ENCODE measurements around the gene VAV1. TPM values are rescaled to one million over a fixed set of nuclear protein-coding genes. Genes with fewer than 3 reads are reported as not detected.

VAV1 gene, protein sequence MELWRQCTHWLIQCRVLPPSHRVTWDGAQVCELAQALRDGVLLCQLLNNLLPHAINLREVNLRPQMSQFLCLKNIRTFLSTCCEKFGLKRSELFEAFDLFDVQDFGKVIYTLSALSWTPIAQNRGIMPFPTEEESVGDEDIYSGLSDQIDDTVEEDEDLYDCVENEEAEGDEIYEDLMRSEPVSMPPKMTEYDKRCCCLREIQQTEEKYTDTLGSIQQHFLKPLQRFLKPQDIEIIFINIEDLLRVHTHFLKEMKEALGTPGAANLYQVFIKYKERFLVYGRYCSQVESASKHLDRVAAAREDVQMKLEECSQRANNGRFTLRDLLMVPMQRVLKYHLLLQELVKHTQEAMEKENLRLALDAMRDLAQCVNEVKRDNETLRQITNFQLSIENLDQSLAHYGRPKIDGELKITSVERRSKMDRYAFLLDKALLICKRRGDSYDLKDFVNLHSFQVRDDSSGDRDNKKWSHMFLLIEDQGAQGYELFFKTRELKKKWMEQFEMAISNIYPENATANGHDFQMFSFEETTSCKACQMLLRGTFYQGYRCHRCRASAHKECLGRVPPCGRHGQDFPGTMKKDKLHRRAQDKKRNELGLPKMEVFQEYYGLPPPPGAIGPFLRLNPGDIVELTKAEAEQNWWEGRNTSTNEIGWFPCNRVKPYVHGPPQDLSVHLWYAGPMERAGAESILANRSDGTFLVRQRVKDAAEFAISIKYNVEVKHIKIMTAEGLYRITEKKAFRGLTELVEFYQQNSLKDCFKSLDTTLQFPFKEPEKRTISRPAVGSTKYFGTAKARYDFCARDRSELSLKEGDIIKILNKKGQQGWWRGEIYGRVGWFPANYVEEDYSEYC
- 1 to 10 TPM; 4.3 to 9.5 TPM for total RNA-seq
- 1 to 10 TPM; 4.2 to 6.0 TPM for polyA plus RNA-seq (ENCODE audit: insufficient read length in 2 of 2)
- long read RNA-seq, donor 1, result 0 reads
- long read RNA-seq, donor 2, result 0 reads
- long read RNA-seq, donor 3, result 0 reads
- long read RNA-seq, donor 4, result 0 reads

DNA sequence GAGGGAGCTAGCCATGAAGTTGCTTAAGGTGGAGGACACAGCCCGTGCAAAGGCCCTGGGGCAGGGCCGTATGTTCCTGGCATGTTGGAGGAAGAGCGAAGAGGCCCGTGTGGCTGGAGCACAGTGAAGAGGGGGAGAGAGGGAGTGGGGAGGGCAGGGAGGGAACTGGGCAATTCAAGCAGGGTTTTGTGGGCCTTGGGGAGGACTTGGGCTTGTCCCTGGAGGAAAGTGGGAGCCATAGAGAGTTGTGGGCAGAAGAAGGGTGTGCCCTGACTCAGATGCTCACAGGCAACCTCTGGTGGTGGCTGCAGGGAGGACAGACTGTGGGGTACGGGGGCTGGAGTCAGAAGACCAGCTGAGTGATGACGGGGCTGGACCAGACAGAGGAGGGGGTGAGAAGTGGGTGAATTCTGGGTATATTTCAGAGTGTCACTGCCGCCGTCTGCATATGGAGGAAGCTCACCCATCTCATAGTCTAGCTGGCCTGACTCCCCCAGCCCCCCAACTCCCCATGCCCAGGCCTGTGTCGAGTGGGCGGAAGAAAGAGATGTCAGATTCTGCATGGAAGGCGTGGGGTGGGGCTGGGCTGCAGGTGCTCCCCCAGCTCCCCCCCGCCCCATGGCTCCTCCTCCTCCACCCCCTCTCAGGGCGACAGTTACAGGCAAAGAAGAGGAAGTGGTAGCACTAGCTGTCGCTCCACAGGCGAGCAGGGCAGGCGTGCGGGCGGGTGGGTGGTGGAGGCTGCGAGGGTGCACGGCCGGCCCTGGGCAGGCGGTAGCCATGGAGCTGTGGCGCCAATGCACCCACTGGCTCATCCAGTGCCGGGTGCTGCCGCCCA, at the start of gene VAV1:
TSS of gene VAV1 (plus strand) at position 681 of the 838 bp plus-strand sequence. CDS start at position 781, 100 bp downstream.
- peaks cover 10% of the 10 kb centered on the region for H3K27me3 ChIP-seq (ENCODE audit: control insufficient read depth, insufficient read depth, low read length)
- no peaks in the 10 kb centered on the region for H3K36me3 ChIP-seq (ENCODE audit: control insufficient read depth, insufficient read depth, low read length)
- H3K9me3 ChIP-seq (ENCODE audit: control insufficient read depth, insufficient read depth, low read length), result no peaks in the 10 kb centered on the region
- no peak for DNase-seq (ENCODE audit: low read depth in 4 of 6, low spot score in 6 of 6)
- peak within 1 kb of the TSS; percentile 12 for H3K4me3 ChIP-seq (ENCODE audit: low read depth, low read length)
- peaks cover 7% of the 10 kb centered on the region for H3K4me1 ChIP-seq (ENCODE audit: control insufficient read depth, insufficient read depth, low read length)
- 70% methylated on average over 11 of the region's 25 CpGs for WGBS (ENCODE audit: insufficient coverage)
- no peak within 1 kb of the TSS for H3K27ac ChIP-seq (ENCODE audit: low read depth, low read length)

DNA sequence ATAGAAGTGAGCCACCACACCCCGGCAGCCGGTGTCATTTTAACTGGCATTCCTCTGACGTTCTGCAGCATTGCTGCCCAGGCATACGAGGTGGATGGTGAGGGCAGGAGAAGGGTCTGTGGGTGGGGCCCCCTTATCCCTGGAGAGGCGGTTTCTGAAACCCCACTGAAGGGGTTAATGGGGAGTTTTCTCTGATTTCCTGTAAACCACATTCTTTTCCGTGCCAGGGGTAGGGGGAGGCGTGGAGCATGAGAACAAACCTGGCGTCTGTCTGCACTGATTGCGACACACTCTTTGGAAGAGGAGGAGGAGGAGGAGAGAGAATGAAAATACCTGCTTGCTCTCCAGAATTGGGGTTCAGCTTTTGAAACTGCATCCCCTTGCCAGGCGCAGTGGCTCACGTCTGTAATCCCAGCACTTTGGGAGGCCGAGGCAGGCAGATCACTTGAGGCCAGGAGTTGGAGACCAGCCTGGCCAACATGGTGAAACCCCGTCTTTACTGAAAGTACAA, 49.3 kb upstream of the VAV1 start:
- no peaks in the 10 kb centered on the region for H3K9me3 ChIP-seq (ENCODE audit: control insufficient read depth, insufficient read depth, low read length)
- WGBS (ENCODE audit: insufficient coverage), result 41% methylated on average over 9 of the region's 13 CpGs
- no peaks in the 10 kb centered on the region for H3K27me3 ChIP-seq (ENCODE audit: control insufficient read depth, insufficient read depth, low read length)
- no peak overlapping the region for H3K4me3 ChIP-seq (ENCODE audit: low read depth, low read length)
- peaks cover 2% of the 10 kb centered on the region for H3K4me1 ChIP-seq (ENCODE audit: control insufficient read depth, insufficient read depth, low read length)
- no peak overlapping the region for H3K27ac ChIP-seq (ENCODE audit: low read depth, low read length)
- no peaks in the 10 kb centered on the region for H3K36me3 ChIP-seq (ENCODE audit: control insufficient read depth, insufficient read depth, low read length)
- no peak for DNase-seq (ENCODE audit: low read depth in 4 of 6, low spot score in 6 of 6)

DNA sequence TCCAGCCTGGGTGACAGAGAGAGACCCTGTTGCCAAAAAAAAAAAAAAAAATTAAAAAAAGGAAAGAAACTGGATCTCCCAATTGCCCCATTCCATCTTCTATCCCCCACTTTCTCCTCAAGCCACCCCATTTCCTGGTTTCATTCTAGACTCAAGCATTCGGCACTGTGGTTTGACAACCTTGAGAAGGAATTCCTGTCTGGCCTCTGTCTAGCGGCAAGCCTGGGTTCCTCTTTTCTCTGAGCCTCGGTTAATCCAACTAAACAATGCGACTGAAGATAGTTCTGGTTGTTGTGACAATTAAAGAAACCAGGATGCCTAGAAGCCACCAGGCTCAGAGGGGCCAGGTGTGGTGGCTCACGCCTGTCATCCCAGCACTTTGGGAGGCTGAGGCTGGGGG, 48.8 kb upstream of the VAV1 start:
- WGBS (ENCODE audit: insufficient coverage), result 84% methylated on average over 5 of the region's 5 CpGs
- peaks cover 3% of the 10 kb centered on the region for H3K4me1 ChIP-seq (ENCODE audit: control insufficient read depth, insufficient read depth, low read length)
- no peak for DNase-seq (ENCODE audit: low read depth in 4 of 6, low spot score in 6 of 6)
- H3K4me3 ChIP-seq (ENCODE audit: low read depth, low read length), result no peak overlapping the region
- H3K27ac ChIP-seq (ENCODE audit: low read depth, low read length), result no peak overlapping the region
- H3K36me3 ChIP-seq (ENCODE audit: control insufficient read depth, insufficient read depth, low read length), result no peaks in the 10 kb centered on the region
- H3K9me3 ChIP-seq (ENCODE audit: control insufficient read depth, insufficient read depth, low read length), result no peaks in the 10 kb centered on the region
- H3K27me3 ChIP-seq (ENCODE audit: control insufficient read depth, insufficient read depth, low read length), result no peaks in the 10 kb centered on the region

DNA sequence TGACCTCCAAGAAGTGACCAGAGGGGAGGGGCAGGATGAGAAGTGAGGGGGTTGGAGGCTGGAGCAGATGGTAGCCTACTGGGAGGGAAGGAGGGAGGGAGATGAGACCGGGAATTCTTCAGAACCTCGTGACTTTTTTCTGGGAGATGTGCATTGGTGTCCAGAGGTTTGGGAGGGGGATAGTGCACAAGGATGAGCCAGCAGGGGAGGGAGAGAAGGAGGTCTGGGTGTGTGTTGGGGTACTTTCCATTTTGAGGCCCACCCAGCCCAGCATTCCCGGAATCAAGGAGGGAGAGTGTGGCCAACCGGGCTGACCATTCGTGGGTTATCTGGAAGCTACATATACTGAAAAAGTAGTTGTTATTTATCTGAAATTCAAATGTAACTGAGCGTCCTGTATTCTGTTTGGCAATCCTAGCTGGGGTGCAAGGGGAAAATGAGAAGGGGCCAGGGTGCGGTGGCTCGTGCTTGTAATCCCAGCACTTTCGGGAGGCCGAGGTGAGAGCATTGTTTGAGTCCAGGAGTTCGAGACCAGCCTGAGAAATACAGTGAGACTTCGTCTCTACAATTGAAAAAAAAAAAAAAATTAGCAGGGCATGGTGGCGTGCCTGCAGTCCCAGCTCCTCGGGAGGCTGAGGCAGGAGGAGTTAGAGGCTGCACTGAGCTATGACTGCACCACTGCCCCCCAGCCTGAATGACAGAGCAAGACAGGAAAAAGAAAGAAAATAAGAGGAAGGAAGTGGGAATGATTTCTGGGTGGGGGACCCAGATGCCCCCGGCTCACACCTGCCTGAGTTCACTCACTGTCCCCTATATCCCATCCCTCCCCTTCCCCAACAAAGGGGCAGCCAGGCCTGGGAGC, 47.6 kb upstream of the VAV1 start:
- Histone ChIP-seq H3K4me3 (ENCODE audit: low read depth, low read length) (no peak overlapping the region), H3K27ac (ENCODE audit: low read depth, low read length) (no peak overlapping the region), H3K27me3 (ENCODE audit: control insufficient read depth, insufficient read depth, low read length) (no peaks in the 10 kb centered on the region), H3K4me1 (ENCODE audit: control insufficient read depth, insufficient read depth, low read length) (peaks cover 3% of the 10 kb centered on the region), H3K9me3 (ENCODE audit: control insufficient read depth, insufficient read depth, low read length) (no peaks in the 10 kb centered on the region), H3K36me3 (ENCODE audit: control insufficient read depth, insufficient read depth, low read length) (peaks cover 5% of the 10 kb centered on the region)
- 78% methylated on average over 13 of the region's 15 CpGs for WGBS (ENCODE audit: insufficient coverage)
- DNase-seq (ENCODE audit: low read depth in 4 of 6, low spot score in 6 of 6), result no peak

DNA sequence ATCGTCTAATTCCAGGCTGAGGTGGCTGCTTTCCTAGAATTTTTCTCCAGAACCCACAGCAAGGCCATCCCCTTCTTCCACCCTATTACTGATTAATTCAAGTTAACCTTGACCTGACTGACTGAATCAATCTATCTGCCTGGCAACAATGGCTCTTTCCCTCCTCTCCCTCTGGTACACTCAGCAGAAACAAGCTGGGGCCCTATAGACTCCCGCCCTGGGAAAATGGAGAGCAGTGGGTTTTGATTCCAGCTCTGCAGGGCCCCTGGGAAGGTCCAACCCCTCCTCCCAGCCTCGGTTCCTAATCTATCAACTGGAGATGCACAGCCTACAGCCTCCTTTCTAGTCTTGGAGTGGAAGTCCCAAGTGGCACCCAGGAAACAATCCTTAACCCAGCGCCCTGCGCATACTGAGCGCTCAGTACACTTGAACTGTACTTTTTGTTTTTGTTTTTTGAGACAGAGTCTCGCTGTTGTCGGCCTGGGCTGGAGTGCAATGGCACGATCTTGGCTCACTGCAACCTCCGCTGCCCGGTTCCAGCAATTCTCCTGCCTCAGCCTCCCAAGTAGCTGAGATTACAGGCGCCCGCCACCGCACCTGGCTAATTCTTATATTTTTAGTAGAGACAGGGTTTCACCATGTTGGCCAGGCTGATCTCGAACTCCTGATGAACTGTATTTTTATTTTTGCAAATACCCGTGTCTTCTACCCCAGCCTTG, 46.8 kb upstream of the VAV1 start:
- no peaks in the 10 kb centered on the region for H3K27me3 ChIP-seq (ENCODE audit: control insufficient read depth, insufficient read depth, low read length)
- H3K27ac ChIP-seq (ENCODE audit: low read depth, low read length), result no peak overlapping the region
- no peak for DNase-seq (ENCODE audit: low read depth in 4 of 6, low spot score in 6 of 6)
- no peak overlapping the region for H3K4me3 ChIP-seq (ENCODE audit: low read depth, low read length)
- 79% methylated on average over 15 of the region's 16 CpGs for WGBS (ENCODE audit: insufficient coverage)
- H3K9me3 ChIP-seq (ENCODE audit: control insufficient read depth, insufficient read depth, low read length), result no peaks in the 10 kb centered on the region
- peaks cover 12% of the 10 kb centered on the region for H3K36me3 ChIP-seq (ENCODE audit: control insufficient read depth, insufficient read depth, low read length)
- H3K4me1 ChIP-seq (ENCODE audit: control insufficient read depth, insufficient read depth, low read length), result peaks cover 3% of the 10 kb centered on the region

DNA sequence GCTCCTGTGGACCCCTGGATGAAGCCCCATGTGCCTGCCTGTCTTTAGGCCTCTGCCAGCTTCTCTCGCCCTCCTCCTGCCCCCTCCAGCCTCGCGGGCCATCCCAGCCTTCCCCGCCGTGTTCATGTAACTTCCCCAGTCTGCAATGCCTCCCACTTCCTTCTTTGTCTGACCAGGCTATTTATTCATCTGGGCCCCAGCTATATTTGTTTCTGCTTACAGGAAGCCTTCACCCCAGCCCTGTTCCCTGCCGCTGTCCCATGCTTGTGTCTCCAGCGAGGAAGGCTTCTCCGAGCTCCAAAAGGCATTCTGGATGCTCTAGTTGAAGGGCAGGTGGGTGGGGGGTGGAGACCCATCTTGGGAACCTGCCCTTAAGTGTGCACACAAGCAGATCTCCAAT, 44.2 kb upstream of the VAV1 start:
- no peaks in the 10 kb centered on the region for H3K9me3 ChIP-seq (ENCODE audit: control insufficient read depth, insufficient read depth, low read length)
- peaks cover 38% of the 10 kb centered on the region for H3K36me3 ChIP-seq (ENCODE audit: control insufficient read depth, insufficient read depth, low read length)
- H3K27me3 ChIP-seq (ENCODE audit: control insufficient read depth, insufficient read depth, low read length), result no peaks in the 10 kb centered on the region
- no peak for DNase-seq (ENCODE audit: low read depth in 4 of 6, low spot score in 6 of 6)
- 48% methylated on average over 6 of the region's 8 CpGs for WGBS (ENCODE audit: insufficient coverage)
- H3K27ac ChIP-seq (ENCODE audit: low read depth, low read length), result no peak overlapping the region
- H3K4me3 ChIP-seq (ENCODE audit: low read depth, low read length), result no peak overlapping the region
- peaks cover 3% of the 10 kb centered on the region for H3K4me1 ChIP-seq (ENCODE audit: control insufficient read depth, insufficient read depth, low read length)

DNA sequence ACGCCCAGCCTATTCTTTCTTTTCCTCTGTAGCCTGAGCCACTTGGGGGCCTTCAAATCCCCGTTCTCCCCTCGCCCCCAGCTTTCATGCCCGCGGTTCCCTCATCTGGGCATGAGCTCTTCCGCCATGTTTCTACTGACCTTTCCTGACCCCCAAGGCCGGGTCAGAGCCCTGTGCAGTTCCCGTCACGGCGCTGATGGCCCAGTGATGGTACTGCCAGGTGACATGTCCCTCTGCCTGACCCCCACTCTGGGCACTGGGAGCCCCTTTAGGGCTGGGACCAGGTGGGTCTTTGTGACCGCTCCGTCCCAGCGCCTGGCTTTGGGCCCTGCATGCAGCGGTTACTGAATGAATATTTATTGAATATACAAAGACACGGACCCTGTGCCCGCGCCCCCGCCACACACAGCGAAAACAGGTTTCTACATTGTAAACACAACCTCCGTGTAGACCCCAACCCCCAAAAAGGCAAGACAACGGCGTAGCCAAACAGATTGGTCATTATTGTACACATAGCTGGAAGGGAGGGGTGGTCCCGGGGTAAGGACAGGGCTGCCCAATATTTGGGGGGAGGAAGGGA, 42.8 kb upstream of the VAV1 start:
- Histone ChIP-seq H3K27ac (ENCODE audit: low read depth, low read length) (no peak overlapping the region), H3K4me3 (ENCODE audit: low read depth, low read length) (no peak overlapping the region), H3K36me3 (ENCODE audit: control insufficient read depth, insufficient read depth, low read length) (peaks cover 46% of the 10 kb centered on the region), H3K9me3 (ENCODE audit: control insufficient read depth, insufficient read depth, low read length) (no peaks in the 10 kb centered on the region), H3K4me1 (ENCODE audit: control insufficient read depth, insufficient read depth, low read length) (peaks cover 3% of the 10 kb centered on the region), H3K27me3 (ENCODE audit: control insufficient read depth, insufficient read depth, low read length) (no peaks in the 10 kb centered on the region)
- 89% methylated on average over 10 of the region's 23 CpGs for WGBS (ENCODE audit: insufficient coverage)
- DNase-seq (ENCODE audit: low read depth in 4 of 6, low spot score in 6 of 6), result no peak
